PC-3 (cell line): ENCODE results near the gene RFX4. TPM values are rescaled to one million over a fixed set of nuclear protein-coding genes. Genes with fewer than 3 reads are reported as not detected.

Experiments used
- ATAC-seq: fragments of 200-7000 bp; cut with Tn5 transposase; 2 replicates; pipeline ENCODE4 v1.9.1; 2020; ENCODE audit warnings: mild to moderate bottlenecking, moderate library complexity
- BruUV-seq: library from RNA; stranded (reverse); fragments of 400-500 nt; replicated peaks from 2 replicates; lab custom pipeline; 2021; lab: Mats Ljungman, UMichigan
- CTCF ChIA-PET: fragments of 300-600 bp; sonication (Branson Sonifier 250); formaldehyde crosslinking; loops from one replicate; lab custom pipeline; 2022; ENCODE audit warnings: antibody characterized with exemption; lab: Charles Lee
- POLR2A ChIA-PET: fragments of 300-600 bp; sonication (Branson Sonifier 250); formaldehyde crosslinking; loops from one replicate; lab custom pipeline; 2022; ENCODE audit warnings: antibody characterized with exemption; ENCODE audit not compliant: unreplicated experiment; lab: Charles Lee
- DNase-seq: peaks from one replicate; pipeline ENCODE4 v3.0.0-alpha.2; 2015
- H2AFZ ChIP-seq: fragments of 300-600 bp; sonication (generic); 2 replicates; pipeline ENCODE4 v1.6.0; 2016; ENCODE audit warnings: antibody characterized with exemption, low read length
- H3F3A ChIP-seq: fragments of 300-600 bp; sonication (generic); one replicate; pipeline ENCODE4 v1.6.0; 2017; ENCODE audit warnings: antibody characterized with exemption, low read length, control low read depth, mild to moderate bottlenecking; ENCODE audit not compliant: unreplicated experiment
- H3K27ac ChIP-seq: fragments of 300-600 bp; sonication (generic); 2 replicates; pipeline ENCODE4 v1.5.1; 2016; ENCODE audit warnings: mild to moderate bottlenecking, low read length
- H3K27me3 ChIP-seq: fragments of 300-600 bp; sonication (generic); 2 replicates; pipeline ENCODE4 v1.6.1; 2016; ENCODE audit warnings: low read length, mixed read lengths
- H3K36me3 ChIP-seq: fragments of 300-600 bp; sonication (generic); 2 replicates; pipeline ENCODE4 v1.6.1; 2016; ENCODE audit warnings: low read depth, mixed run types, low read length, mixed read lengths
- H3K4me1 ChIP-seq: fragments of 300-600 bp; sonication (generic); 2 replicates; pipeline ENCODE4 v1.5.1; 2016; ENCODE audit warnings: low read length; ENCODE audit not compliant: insufficient read depth
- H3K4me2 ChIP-seq: fragments of 300-600 bp; sonication (generic); 2 replicates; pipeline ENCODE4 v1.6.0; 2016; ENCODE audit warnings: low read length
- H3K4me3 ChIP-seq: fragments of 300-600 bp; sonication (generic); 2 replicates; pipeline ENCODE4 v1.5.1; 2016; ENCODE audit warnings: mild to moderate bottlenecking, low read length, mixed read lengths
- H3K79me2 ChIP-seq: fragments of 300-600 bp; sonication (generic); 2 replicates; pipeline ENCODE4 v1.6.1; 2017; ENCODE audit warnings: low read length, mixed read lengths
- H3K9ac ChIP-seq: fragments of 300-600 bp; sonication (generic); 2 replicates; pipeline ENCODE4 v1.6.0; 2016; ENCODE audit warnings: mild to moderate bottlenecking, low read length
- H3K9me2 ChIP-seq: fragments of 300-600 bp; sonication (generic); replicated peaks from 2 replicates; pipeline ENCODE4 v1.6.1; 2016; ENCODE audit warnings: mixed run types, low read length, mixed read lengths
- H3K9me3 ChIP-seq: fragments of 300-600 bp; sonication (generic); 2 replicates; pipeline ENCODE4 v1.6.1; 2016; ENCODE audit warnings: low read length, mixed read lengths
- H4K20me1 ChIP-seq: fragments of 300-600 bp; sonication (generic); 2 replicates; pipeline ENCODE4 v1.6.1; 2016; ENCODE audit warnings: low read length, mixed read lengths
- EZH2 ChIP-seq: fragments of 300-600 bp; sonication (generic); IDR thresholded peaks from one replicate; pipeline ENCODE4 v1.6.1; 2017; ENCODE audit warnings: antibody characterized with exemption, mild to moderate bottlenecking, low read length; ENCODE audit not compliant: unreplicated experiment
- EZH2phosphoT487 ChIP-seq: fragments of 300-600 bp; sonication (generic); IDR thresholded peaks from 2 replicates; pipeline ENCODE4 v1.6.1; 2018; ENCODE audit warnings: mild to moderate bottlenecking, antibody characterized with exemption, low read length, borderline replicate concordance
- intact Hi-C: fragments of 100-400 bp; cut with micrococcal nuclease; formaldehyde crosslinking; loops from 2 replicates; pipeline ENCODE4 v1.9.0; 2023
- total RNA-seq: library from RNA; depleted of rRNA; stranded (reverse); fragments of >200 nt; gene quantifications from 2 replicates; pipeline ENCODE4 v1.2.3, GENCODE V29; 2014
- TF ChIP-seq, protein P1 (sequence below): fragments of 300-600 bp; sonication (generic); conservative IDR thresholded peaks from 2 replicates; pipeline ENCODE4 v1.5.1; 2017; ENCODE audit warnings: antibody characterized with exemption, low read depth, mild to moderate bottlenecking, low read length

The RFX4 gene
- total RNA-seq, 1 experiment from 2014 or later: not detected

DNA sequence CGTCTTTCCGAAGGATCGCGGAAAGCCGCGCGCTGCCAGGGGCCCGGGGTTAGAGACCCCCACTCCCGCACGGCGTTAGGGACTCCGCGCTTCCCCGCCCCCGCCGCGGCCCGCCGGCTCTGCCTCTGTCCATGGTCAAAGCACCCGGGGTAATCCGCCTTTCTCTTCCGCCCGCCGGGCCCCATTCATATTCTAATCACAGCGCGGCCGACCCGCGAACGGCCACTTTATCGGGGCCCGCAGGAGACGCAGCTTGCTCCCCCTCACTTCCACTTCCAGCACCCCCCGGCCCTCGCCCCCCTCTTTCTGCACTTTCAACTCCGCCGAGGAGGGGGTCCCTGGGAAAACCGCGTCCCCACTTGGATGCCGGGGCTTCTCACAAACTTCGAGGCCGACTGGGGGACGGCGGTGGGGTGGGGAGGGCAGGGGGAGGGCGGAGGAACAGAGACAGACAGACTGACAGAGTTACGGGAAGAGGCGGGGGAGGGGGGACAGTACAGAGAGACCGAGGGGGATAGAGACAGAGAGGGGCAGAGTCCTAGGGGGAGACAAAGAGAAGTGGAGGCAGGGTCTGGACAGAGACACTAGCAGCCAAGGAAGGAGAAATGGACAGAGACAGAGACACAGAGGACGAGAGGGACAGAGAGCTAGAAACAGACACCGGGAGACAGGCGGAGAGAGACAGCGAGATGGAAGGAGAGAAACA is 1.1 kb upstream of the RFX4 start:
- Histone ChIP-seq H3K36me3 (no peaks in the 10 kb centered on the region), H3K79me2 (no peaks in the 10 kb centered on the region), H3K4me3 (no peak overlapping the region), H3K27me3 (peaks cover 96% of the 10 kb centered on the region), H3F3A (no peaks in the 10 kb centered on the region), H3K4me1 (no peaks in the 10 kb centered on the region), H3K9ac (no peak overlapping the region), H4K20me1 (no peaks in the 10 kb centered on the region), H2AFZ (no peak overlapping the region), H3K27ac (no peak overlapping the region), H3K9me2 (no peaks in the 10 kb centered on the region), H3K4me2 (no peak overlapping the region), H3K9me3 (no peaks in the 10 kb centered on the region)
- CTCF ChIA-PET: no interaction called here
- intact Hi-C loops: no loop called here
- BruUV-seq: no TSS peak
- DNase-seq (no peak), ATAC-seq (peak; percentile 51)
- TF ChIP-seq EZH2 (no peak), EZH2phosphoT487 (no peak)
- TF ChIP-seq, protein P1, sequence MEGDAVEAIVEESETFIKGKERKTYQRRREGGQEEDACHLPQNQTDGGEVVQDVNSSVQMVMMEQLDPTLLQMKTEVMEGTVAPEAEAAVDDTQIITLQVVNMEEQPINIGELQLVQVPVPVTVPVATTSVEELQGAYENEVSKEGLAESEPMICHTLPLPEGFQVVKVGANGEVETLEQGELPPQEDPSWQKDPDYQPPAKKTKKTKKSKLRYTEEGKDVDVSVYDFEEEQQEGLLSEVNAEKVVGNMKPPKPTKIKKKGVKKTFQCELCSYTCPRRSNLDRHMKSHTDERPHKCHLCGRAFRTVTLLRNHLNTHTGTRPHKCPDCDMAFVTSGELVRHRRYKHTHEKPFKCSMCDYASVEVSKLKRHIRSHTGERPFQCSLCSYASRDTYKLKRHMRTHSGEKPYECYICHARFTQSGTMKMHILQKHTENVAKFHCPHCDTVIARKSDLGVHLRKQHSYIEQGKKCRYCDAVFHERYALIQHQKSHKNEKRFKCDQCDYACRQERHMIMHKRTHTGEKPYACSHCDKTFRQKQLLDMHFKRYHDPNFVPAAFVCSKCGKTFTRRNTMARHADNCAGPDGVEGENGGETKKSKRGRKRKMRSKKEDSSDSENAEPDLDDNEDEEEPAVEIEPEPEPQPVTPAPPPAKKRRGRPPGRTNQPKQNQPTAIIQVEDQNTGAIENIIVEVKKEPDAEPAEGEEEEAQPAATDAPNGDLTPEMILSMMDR: no peak
- POLR2A ChIA-PET: no interaction called here

DNA sequence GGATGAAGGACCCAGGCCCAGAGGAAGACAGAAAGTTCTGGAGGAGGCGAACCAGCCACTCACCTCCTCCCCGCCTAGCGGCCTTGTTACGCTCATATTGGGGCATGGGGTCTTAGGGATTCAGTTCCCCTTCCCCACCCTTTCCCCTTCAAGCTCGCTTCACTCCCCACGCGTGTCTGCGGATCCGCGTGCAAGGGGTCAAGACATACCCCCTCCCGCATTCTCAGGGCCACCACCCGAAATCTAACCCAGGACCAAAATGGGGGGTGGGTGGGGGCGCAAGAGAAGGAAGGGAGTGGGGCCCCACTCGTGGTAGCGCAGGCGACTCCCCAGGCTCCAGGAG is 584 bp upstream of the RFX4 start:
- no peak overlapping the region for H3K4me3 ChIP-seq

DNA sequence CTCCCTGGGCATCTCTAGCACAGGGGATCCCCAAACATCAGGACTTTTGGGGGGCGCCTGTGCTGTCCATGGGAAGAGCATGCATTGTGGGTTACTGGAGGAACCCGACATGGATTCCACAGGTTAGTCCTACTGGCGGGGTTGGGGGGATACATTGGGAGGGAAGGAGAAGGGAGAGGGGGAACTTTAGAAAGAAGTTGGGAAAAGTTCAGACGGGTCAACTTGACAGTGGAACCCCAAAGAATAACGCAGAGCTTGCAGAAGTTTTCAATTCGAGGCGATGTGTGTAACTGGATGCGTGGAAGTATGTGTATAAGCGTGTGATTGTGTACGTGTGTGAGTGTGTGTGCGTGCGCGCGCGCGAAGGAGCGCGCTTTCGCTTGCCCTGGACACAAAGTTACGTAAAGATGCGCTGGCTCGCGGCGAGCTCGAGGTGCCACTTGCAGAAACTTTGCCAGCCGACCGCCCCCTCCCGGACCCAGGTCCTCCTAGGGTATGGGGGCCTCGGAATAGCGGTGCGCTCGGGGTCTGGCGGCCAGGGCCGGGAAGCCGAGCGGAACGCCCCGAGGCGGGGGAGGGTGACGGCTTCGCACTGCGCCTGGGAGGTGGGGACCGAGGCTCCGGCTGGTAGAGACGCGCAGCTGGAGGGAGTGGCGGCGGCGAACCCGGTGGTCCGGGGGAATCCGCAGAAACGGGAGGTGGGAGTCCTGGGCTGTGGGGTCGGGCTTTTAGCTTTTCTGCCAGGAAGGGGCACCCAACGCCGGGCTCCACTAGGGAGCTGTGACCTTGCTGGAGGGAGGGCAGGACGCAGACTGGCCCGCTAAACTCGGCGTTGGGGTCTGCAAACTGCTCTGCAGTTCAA is 669 bp downstream of the RFX4 start:
- H3K4me2 ChIP-seq: no peak overlapping the region
- H3K9me2 ChIP-seq: no peaks in the 10 kb centered on the region
- H3K36me3 ChIP-seq: no peaks in the 10 kb centered on the region
- H3K4me1 ChIP-seq: no peaks in the 10 kb centered on the region
- peaks cover 97% of the 10 kb centered on the region for H3K27me3 ChIP-seq
- BruUV-seq: no TSS peak
- TF ChIP-seq EZH2phosphoT487 (no peak), EZH2 (no peak)
- TF ChIP-seq, protein P1: no peak
- no peak overlapping the region for H3K27ac ChIP-seq
- CTCF ChIA-PET: no interaction called here
- H3K9ac ChIP-seq: no peak overlapping the region
- intact Hi-C loops: no loop called here
- H3F3A ChIP-seq: no peaks in the 10 kb centered on the region
- H3K9me3 ChIP-seq: no peaks in the 10 kb centered on the region
- no peak for DNase-seq
- POLR2A ChIA-PET: no interaction called here
- no peak overlapping the region for H3K4me3 ChIP-seq
- H3K79me2 ChIP-seq: no peaks in the 10 kb centered on the region
- no peak overlapping the region for H2AFZ ChIP-seq
- no peaks in the 10 kb centered on the region for H4K20me1 ChIP-seq
- no peak for ATAC-seq

More for the DNA sequence above, 584 bp upstream of the RFX4 start:
- no peaks in the 10 kb centered on the region for H3K79me2 ChIP-seq
- peaks cover 97% of the 10 kb centered on the region for H3K27me3 ChIP-seq
- DNase-seq (no peak), ATAC-seq (no peak)
- no peaks in the 10 kb centered on the region for H3K9me3 ChIP-seq
- no peak overlapping the region for H2AFZ ChIP-seq
- intact Hi-C loops: no loop called here
- no peaks in the 10 kb centered on the region for H3K36me3 ChIP-seq
- H3K4me1 ChIP-seq: no peaks in the 10 kb centered on the region
- H3F3A ChIP-seq: no peaks in the 10 kb centered on the region
- TF ChIP-seq EZH2phosphoT487 (no peak), EZH2 (no peak)
- no peaks in the 10 kb centered on the region for H4K20me1 ChIP-seq
- BruUV-seq: no TSS peak
- ChIA-PET CTCF (no interaction called here), POLR2A (no interaction called here)
- H3K27ac ChIP-seq: no peak overlapping the region
- H3K9ac ChIP-seq: no peak overlapping the region
- no peaks in the 10 kb centered on the region for H3K9me2 ChIP-seq
- no peak overlapping the region for H3K4me2 ChIP-seq
